Measurements from ENCODE around the gene TNFRSF19.

Gene TNFRSF19

DNA sequence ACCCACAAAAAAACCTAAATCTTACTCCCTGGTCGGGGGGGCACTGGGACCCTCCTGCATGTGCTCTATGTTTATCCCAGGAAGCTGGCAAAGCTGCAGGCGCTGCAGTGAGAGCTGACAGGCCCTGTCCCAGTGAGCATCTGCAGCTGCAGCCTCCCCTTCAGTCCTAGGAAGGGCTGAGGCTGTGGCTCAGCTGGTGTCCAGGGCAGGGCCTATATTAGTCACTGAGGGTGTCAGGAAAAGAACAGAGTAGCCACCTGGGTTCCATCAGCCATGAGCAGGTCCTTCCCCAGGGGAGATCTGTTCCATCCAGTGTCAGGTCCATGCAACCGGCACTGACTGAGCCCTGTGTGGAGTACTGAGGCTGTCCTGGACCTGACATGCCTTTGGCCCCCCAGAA, 120.5 kb downstream of the TNFRSF19 start:
- no peak for DNase-seq

DNA sequence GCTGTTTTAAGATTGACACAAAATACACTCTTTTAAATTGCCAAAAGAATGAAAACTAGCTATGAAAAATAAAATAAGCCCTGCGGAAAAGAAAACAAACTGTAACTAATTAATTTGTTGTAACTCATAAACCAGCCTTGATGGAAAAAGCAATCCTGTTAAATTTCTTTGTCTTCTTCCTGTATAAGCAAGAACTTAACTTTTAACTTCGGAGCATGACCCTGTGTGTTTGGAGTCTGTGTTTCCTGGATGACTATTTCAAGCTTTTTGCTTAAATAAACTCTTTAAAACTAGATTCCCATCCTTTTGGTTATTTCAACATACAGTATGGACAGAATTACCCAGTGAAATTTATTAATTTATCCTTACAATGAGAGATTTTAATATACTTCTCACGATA, 122.6 kb downstream of the TNFRSF19 start:
- no peak for DNase-seq

DNA sequence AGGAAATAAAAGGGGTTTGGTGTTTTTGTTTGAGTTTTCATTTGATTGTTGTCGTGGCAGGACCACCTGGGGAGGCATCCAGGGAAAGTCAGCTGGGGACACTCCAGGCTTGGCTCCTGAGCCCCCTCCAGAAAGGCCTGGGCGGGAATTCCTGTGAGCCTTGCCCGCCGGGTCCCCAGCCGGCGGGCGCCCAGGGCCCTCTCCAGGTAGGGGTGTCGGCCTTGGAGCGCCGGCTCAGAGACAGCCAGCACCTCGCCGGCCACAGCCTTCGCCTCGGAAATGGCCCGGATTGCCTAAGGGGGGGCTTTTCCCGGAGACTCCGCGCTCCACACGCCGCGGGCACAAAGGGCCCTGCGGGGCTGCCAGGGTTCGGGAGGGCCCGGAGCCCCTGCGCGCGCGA, 125.0 kb downstream of the TNFRSF19 start:
- DNase-seq: no peak

DNA sequence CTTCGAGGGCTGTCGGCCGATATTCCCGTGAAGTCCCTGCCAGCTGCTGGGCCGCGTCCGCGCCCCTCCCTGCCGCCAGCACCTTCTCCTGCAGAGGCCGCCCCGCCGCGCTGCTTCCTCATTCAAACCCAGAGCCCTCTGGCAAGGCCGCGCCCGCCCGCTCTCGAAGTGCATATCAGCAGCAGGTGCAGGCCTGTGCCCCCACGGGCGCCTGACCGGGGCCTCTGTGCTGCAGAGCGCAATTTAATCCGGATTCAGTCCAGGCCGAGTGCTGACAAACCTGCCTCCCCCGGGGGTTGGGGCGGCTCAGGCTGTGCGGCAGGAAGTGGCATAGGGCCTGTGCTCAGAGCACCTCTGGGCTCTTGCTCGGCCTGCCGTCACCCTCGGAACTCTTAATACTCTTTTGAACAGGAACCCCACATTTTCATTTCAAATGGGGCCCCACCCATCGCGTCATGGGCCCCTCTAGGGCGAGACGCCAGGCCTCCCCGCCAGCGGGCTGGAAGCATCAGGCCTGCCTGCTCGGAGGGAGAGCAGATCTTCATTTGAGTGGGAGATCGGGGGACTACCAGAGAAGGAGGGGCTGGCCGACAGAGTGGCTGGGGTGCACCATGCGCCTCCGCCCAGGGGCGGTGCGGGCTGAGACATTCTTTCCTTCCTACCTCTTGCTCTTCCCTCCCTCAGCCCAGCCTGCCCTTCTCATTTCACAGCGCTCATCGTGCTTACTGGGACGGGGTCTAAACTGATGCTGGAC, 125.7 kb downstream of the TNFRSF19 start:
- DNase-seq: peak; percentile 64

DNA sequence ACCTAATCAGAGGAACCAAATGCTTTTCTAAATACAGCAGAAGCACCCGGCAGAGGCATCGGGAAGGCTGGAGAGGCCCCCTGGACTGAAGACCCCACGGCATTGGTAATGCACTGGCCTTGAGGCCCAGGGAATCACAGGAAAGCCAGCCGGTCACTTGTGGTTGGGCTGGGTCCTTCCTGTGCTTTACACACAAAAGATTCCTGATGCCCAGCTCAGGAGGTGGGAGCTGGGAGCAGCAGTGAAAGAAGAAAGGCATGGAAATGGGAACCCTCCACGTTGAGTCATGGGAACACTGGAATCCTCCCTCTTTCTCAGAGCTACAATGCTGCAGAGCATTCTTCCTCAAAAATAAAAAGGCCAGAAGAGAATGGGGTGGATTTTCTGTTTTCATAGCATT, 126.4 kb downstream of the TNFRSF19 start:
- DNase-seq: no peak

DNA sequence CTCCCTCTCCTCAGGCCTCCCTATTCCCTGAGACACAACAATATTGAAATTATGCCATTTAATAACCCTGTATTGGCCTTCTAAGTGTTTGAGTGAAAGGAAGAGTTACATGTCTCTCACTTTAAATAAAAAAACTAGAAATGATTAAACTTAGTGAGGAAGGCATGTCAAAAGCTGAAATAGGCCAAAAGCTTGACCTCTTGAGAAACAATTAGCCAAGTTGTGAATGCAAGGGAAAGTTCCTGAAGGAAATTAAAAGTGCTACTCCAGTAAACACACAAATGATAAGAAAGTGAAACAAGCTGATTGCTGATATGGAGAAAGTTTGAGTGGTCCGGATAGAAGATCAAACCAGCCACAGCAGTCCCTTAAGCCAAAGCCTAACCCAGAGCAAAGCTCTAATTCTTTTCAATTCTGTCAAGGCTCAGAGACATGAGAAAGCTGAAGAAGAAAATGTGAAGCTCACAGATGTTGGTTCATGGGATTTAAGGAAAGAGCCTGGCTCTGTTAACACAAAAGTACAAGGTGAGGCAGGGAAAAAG, 127.6 kb downstream of the TNFRSF19 start:
- DNase-seq: no peak

DNA sequence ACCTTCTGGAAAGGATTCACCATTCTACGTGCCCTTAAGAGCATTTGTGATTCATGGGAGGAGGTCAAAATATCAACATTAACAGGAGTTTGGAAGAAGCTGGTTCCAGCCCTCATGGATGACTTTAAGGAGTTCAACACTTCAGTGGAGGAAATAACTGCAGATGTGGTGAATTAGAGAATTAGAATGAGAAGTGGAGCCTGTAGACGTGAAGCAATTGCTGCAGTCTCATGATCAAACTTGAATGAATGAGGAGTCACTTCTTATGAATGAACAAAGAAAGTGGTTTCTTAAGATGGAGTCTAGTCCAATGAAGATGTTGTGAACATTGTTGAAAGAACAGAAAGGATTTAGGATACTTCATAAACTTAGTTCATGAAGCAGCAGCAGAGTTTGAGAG, 129.1 kb downstream of the TNFRSF19 start:
- DNase-seq: no peak

DNA sequence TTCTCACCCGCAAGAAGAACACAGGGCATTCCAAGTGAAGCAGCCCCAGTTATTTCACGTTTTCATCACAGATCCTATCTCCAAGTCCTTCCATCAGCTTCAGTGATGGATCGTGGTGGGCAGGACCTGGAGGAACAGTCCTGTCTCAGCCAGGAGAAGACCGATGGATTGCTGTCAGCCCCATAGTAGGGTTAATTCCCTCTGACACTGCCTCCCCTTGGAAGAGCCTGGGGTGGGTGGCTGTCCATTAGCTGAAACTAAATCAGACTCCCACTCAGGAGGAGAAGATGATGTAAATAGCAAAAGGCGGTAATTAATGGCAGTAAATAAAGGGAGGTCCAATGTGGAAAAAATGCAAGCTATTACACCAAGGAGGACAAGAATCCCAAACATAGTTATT, 131.0 kb downstream of the TNFRSF19 start:
- no peak for DNase-seq

DNA sequence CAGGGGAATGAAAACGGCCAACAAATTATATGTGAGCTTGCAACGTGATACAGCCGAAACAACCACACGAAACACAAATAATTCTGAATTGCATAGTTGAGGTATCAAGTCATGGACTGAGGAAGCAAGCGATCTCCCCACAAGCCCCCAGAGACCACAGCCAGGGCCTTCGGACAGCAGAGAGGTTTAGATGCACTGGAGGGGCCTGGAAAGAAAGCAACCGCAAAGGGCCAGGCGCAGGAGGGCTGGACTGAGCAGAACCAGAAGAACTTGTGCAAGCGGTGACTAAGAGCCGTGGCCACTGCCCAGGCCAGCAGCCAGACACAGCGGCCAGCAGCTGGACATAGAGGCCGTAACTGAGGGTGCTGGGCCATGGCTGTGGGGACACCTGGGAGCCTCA, 131.4 kb downstream of the TNFRSF19 start:
- no peak for DNase-seq

DNA sequence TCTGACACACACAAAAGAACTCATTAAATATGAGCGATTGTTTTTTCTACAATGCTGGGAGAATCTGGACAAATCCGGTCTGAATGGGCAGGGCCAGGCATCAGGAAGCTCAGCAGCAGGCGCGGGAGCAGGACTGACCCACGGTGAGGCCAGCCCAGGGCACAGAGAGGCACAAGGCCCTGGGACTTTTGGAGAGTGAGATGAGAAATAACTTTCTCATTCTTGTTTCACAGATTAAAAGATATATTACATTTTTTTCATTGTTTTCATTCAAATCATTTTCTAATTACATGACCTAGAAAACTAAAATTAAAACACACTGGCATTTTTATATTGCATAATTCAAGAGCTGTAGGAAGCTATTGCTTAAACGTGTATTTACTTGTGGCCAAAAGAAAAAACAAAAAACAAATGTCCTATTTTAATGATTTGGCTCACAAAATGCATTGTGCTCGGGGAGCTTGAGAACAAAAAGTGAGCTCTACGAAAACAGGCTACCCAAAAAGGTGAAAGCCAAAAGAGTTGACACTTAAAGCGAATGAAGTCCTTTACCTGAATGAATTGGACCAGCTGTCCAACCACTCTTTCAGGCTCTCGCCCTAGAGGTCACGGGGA, 133.1 kb downstream of the TNFRSF19 start:
- no peak for DNase-seq

DNA sequence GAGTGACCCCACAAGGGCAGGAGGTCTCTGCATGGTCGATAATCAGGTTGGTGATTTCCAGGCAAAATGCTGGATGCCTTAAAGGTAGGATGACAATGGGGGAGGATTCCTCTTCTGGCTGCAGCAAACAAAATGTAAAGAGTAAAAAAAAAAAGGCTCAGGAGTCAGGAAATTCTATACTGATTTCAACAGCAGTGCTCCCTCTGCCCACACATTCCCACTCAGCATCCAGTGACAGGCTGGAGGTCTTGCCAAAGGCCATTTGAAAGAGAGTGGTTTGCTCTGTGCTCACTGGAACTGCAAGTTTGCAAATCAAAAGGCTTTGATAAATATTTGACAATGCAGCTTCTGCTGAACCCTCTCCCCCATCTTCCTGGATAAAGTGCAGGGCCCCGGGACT, 135.4 kb downstream of the TNFRSF19 start:
- no peak for DNase-seq

DNA sequence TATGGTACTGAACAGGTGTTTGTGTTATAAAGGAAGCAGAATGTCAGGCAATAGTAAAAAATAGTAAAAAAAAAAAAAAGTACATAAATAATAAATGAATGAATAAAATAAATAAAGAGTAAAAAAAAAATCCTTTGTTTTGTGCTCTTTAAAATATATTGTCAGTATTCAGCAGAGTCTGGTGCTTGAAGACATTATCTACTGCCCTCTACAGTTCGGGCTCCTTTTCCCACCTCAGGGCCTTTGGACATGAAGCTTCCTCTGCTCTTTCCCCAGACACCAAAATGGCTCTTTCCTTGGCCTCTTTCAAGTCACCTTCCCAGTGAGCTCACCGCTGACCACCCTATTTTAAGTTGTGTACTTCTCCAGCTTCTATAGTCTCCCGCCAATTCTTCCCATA, 137.5 kb downstream of the TNFRSF19 start:
- DNase-seq: no peak

DNA sequence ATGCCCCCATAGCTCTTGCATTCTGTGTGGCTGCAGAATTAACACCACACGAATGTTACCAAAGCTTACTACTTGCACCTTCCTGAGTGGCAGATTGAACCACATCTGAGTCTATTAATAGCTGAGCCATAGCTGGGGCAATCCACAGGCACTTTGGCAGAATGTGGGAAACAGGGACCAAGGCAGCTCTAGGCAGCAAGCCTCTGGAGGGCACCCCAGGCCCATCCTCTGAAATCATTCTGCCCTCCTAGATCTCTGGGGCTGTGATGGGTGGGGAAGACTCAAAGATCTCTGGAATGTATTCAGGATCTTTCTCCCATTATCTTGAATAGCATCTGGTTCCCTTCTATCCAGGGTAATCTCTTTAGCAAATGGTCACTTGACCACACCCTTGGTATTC, 139.3 kb downstream of the TNFRSF19 start:
- DNase-seq: no peak

DNA sequence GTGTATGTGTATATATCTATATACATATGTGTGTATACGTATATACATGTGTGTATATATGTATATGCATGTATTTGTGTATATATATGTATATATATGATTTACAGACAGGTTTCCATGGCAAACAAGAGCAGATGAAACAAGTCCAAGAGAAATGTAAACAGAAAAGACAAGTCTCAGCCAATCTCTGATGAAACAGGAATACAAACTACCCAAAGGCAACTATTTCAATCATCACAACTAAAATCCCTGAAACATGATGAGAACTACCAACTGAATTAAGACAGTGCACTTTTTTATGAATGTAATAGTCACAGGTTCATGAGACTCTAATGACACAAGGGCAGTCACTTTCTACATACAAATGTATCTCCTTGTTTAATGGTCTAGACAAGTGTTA, 140.2 kb downstream of the TNFRSF19 start:
- no peak for DNase-seq

DNA sequence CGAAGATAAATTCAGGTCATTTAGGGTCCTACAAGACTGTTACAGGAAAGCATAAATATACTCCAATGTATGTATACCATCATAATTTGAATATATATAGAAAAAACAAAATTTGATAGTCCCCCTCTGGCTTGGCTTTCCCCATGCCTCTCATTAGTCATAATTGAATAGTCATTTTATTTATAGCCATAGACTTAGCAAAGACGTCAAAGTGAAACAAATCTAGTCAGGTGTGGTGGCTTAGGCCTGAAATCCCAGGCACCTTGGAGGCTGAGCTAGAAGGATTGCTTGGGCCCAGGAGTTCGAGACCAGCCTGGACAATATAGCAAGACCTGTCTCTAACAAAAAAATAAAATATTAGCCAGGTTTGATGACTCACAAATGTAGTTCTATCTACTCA, 141.1 kb downstream of the TNFRSF19 start:
- DNase-seq: no peak

DNA sequence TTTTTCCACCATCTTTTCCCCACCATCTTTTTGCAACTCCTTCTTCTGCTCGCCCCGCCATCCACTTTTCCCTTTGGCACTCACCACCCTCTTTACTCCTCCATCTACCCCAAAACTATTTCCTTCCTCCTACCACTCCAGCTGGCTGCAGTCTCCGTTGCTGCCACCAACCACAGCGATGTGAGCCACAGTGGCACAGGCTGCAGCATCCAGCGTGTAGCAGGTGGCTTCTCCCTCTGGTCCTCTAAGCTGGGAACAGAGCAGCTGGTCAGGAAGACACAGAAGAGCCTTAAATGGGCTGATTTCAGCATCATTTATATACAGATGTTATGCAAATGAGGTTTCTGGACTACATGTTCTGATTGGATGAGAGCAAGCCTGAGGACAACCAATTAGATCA, 144.5 kb downstream of the TNFRSF19 start:
- DNase-seq: no peak

DNA sequence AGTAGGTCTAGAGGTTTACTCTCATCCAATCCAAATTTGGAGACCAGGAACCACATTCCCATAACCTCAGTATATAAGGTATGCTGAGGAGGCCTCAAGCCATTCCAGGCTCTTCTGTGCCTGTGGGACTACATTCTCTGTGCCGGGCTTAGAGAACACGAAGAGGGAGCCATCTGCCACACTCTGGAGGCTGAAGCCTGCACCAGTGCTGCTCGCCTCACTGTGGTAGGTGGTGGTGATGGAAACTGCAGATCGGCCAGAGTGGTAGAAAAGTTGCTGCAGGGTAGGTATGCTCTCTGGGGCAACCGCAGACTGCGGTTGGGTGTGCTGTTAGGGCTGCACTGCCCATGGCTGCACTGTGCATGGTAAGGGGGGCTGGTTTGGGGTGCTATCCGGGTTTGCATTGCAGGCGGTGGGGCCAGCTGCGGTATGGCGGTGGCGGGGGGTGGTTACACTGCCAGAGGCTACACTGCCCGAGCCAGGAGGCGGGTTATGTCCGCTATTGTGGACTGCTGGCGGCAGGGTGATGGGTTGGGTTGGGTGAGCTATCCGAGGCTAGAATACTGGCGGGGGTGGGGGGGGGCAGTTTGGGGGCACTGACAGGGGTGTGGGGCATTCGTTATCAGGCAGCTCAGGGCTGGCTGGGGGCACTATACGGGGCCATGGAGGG, 145.0 kb downstream of the TNFRSF19 start:
- no peak for DNase-seq

DNA sequence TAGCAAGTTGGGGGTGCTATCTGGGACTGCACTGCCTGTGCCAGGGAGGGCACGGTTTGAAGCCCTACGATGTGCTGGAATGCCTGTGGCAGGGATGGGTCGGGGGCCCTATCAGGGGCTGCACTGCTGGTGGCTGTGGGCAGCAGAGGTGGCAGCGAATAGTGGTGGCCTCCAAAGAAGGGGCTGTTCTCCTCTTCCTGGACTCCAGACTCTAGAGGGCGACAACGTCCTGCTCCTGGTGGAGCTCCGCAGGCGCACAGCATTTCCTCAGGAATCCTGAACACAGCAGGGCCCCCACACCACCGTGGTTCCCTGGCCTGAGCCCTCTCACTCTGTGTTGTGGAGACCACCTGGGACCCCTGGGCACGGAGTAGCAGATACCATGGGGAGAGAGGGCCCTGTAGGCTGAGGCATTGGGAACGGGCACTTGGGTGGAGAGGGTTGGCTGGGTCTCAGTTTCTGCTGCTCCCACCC, 145.6 kb downstream of the TNFRSF19 start:
- peak; percentile 20 for DNase-seq

DNA sequence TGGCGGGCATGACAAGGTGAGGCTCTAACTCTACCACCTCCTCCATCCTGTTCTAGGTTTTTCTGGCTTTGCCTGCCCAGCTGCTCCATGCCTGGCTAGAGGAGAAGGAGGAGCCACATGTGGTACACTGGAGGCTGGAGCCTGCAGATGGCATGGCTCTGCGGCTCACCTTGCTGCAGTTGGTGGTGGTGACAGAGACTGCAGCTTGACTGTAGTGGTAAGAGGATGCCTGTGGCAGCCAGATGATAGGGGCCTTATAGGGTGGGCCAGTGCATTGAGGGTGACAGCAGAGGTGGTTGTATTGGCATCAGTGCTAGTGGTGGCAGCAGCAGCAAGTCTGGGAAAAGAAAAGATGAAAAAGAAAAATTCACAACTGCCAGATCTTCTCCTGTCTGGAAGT, 146.2 kb downstream of the TNFRSF19 start:
- no peak for DNase-seq

DNA sequence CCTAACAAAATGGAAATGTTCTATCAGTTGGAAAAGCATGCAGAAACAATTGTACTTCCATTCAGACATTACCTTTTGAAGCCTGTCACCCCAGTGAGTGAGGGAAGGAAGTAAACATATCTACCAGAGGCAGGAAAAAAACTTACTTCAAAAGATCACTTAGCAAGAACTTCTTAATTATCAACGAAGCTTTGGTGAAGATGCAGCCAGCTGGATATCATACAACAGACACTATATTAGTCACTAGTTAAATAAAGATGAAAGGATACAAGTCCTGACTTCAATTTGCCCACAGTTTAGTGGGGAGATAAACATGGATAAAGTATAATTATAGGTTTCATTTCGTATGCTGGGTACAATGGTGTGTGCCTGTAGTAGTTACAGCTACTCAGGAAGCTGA, 148.8 kb downstream of the TNFRSF19 start:
- DNase-seq: no peak

DNA sequence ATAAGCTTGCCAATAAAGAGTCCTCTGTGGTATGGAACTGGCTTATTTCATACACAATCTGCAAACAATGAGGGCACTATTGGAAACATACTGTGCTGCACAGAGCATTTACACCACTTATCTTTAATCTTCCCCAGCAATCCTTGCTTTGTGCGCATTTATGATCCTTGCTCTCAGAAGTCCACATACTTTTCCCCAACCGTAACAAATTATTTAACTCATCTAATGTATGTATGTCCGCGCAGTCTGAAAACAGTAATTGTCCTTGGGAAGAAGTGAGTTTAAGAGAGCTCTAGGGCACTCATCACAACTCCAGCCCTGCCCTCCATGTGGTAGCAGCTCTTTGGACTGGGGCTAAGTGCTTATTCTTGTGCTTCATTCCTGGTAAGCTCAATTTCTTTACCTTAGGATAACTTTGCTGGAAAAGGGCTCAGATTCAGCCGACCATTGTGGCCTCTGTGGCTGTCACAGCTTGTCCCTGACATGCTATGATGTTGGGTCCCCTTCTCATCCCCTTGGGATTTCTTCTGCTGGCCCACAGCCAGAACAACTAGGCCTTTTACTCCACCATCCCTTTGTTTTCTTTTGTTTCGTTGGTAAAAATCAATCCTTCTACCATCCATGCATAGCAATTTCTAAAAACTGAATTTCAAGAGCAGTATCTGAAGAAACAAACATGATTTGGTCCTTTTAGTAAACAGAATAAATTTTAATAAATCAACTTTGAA, 152.7 kb downstream of the TNFRSF19 start:
- DNase-seq: no peak

DNA sequence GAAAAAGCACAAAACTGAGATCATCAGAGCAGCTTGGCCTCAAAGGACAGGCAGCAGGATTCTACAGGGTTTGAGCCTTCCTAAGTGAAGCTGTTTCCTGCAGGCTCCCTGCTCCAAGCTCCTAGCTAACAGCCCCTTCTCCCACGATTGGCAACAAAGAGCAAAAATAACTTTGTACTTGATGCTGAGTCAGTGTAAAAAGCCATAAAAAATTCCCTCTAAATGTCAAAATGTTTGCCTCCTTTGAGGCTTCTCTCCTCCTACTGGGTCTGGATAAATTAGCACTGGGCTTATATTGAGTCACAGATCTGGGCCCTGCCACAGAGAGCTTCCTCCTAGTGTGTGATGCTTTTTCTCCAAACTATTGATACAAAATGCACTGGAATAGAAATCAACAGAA, 153.3 kb downstream of the TNFRSF19 start:
- no peak for DNase-seq

All from activated CD4-positive, alpha-beta T cell treated with anti-CD3 and anti-CD28 coated beads for 48 hours (primary cell).